Measurements from ENCODE around the gene PCOLCE2.
A peak's percentile ranks its signal among the peaks of the same experiment; 100 is the strongest.

The PCOLCE2 gene, protein sequence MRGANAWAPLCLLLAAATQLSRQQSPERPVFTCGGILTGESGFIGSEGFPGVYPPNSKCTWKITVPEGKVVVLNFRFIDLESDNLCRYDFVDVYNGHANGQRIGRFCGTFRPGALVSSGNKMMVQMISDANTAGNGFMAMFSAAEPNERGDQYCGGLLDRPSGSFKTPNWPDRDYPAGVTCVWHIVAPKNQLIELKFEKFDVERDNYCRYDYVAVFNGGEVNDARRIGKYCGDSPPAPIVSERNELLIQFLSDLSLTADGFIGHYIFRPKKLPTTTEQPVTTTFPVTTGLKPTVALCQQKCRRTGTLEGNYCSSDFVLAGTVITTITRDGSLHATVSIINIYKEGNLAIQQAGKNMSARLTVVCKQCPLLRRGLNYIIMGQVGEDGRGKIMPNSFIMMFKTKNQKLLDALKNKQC

DNA sequence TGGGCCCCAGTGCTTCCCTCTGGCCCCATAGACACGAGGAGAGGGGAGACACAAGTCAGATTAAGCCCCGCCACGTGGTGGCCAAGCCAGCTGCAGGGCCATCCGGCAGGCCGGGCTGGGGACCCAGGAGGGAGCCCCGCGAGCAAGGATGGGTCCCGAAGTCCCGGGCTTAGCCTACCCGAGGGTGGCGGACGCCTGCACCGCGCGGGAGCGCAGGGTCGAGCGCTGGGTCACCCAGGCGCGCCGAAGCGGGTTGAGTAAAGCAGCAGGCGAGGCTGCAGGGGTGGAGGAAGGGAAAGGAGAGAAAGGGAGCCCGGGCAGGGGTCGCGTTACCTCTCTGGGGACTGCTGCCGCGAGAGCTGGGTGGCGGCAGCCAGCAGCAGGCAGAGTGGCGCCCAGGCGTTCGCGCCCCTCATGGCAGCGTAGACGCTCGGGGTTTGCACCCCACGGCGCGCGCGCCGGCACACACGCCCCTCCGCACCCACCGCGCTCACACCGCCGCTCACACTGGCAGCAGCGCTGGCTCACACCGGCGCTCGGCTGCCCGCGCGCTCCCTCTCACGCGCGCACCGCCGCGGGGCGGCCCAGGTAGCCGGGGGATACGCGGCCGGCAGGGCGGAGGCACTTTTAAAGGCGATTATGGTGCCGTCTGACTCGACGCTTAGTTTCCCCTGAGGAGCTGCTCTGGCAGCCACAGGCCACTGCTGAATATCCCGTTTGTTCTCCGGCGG, at the start of gene PCOLCE2:
Gene PCOLCE2 (minus strand): TSS at position 603 of the 731 bp plus-strand sequence. CDS start 187 bp downstream, at position 416.
- DNase-seq (ENCODE audit: low spot score): no peak
- Mint-ChIP-seq H3K27ac (no peak within 1 kb of the TSS), H3K4me1 (ENCODE audit: low read depth) (peaks cover 6% of the 10 kb centered on the region), H3K27me3 (ENCODE audit: low read depth) (peaks cover 62% of the 10 kb centered on the region), H3K9me3 (no peaks in the 10 kb centered on the region), H3K4me3 (peak within 1 kb of the TSS; percentile 59), H3K36me3 (ENCODE audit: low read depth) (no peaks in the 10 kb centered on the region)

DNA sequence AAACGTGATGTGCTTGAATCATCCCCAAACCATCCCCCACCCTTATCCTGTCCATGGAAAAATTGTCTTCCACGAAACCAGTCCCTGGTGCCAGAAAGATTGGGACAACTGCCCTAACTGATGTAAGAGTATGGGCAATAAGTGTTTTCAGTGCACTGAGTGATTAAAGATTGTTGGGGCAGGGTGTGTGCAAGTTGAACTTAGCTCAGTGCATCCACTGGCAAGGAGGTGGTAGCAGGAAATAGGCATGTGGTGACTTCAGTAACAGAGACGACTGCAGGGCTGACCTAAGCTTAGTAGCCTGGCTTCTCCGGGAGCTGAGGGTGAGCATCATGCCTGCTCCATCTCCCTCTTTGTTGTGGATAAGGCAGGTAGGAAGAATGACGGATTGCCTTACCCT, 47.1 kb upstream of the PCOLCE2 start:
- Mint-ChIP-seq H3K4me3 (no peak overlapping the region), H3K36me3 (ENCODE audit: low read depth) (no peaks in the 10 kb centered on the region), H3K4me1 (ENCODE audit: low read depth) (no peaks in the 10 kb centered on the region), H3K27me3 (ENCODE audit: low read depth) (peaks cover 7% of the 10 kb centered on the region), H3K9me3 (no peaks in the 10 kb centered on the region), H3K27ac (no peak overlapping the region)
- no peak for DNase-seq (ENCODE audit: low spot score)

DNA sequence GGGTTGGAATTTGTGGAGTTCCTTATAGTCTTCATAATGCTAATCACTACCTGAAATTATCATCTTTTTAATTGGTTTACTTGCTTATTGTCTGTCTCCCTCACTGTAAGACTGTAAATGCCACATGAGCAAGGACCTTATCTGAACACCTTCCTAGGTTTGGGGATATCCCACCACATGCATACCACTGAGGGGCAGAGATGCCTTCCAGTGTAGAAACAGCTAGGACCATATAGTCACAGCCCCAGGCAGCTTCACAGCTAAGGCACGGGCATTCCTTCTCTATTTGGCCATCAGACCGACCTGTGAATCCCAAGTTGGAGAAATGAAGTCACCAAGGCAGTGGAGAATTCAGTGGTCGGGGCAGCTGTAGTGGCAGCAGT, 46.0 kb upstream of the PCOLCE2 start:
- Mint-ChIP-seq H3K36me3 (ENCODE audit: low read depth) (no peaks in the 10 kb centered on the region), H3K9me3 (no peaks in the 10 kb centered on the region), H3K27me3 (ENCODE audit: low read depth) (peaks cover 6% of the 10 kb centered on the region), H3K27ac (no peak overlapping the region), H3K4me3 (no peak overlapping the region), H3K4me1 (ENCODE audit: low read depth) (no peaks in the 10 kb centered on the region)
- no peak for DNase-seq (ENCODE audit: low spot score)

DNA sequence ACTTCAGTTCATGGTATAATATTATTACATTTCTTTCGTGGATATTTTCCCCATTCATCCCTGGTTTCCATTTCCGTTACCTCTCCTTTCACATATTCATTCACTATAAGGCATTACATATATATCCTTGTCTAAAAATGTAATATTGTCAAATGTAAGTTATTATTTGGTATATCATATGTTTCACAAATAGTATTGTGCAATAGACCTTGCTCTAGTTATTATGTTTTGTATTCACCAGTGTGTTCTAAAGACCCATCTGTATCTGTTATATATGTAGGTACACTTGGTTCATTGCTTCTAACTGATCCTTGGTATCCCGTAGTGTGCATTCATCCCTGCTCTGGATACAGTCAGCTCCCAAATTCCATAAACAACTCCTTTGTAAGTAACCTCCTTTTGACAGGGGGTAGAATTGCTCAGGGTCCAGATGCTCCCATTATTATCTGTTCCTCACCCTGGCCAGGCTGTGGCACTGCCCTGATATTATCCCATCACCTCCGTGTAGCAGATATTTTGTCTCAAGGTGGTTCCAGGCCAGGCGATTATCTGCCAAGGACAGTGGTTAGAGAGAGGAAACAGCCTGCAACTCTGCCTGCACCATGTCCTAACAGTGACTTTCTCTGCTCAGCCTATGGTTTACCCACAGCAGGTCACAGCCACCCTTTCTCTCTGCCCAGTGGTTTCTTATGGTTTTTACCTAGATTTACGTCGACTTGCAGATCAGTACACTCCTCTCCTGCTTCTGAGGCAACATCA, 45.4 kb upstream of the PCOLCE2 start:
- H3K4me1 Mint-ChIP-seq (ENCODE audit: low read depth): no peaks in the 10 kb centered on the region
- no peak overlapping the region for H3K4me3 Mint-ChIP-seq
- H3K27me3 Mint-ChIP-seq (ENCODE audit: low read depth): peaks cover 6% of the 10 kb centered on the region
- DNase-seq (ENCODE audit: low spot score): no peak
- H3K9me3 Mint-ChIP-seq: no peaks in the 10 kb centered on the region
- no peak overlapping the region for H3K27ac Mint-ChIP-seq
- H3K36me3 Mint-ChIP-seq (ENCODE audit: low read depth): no peaks in the 10 kb centered on the region

DNA sequence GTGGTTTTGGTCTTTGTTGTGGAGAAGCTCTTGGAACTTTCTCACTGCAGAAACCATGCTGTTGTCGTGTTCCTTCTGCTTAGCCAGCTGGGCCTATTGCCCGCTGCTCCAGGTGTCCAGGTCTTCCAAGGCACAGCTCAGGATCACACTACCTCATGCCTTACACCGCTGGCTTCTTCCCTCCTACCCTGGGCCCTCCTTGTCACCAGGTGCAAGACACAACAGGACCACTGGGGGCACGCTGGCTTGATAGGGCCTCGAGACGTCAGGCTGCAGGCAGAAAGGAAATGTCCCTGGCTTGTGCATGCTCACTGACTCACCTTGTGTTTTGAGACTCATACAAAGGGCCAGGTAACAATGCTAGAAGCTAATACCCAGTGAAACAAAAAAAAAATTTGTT, 42.3 kb upstream of the PCOLCE2 start:
- H3K4me3 Mint-ChIP-seq: no peak overlapping the region
- peaks cover 14% of the 10 kb centered on the region for H3K27me3 Mint-ChIP-seq (ENCODE audit: low read depth)
- no peaks in the 10 kb centered on the region for H3K4me1 Mint-ChIP-seq (ENCODE audit: low read depth)
- H3K36me3 Mint-ChIP-seq (ENCODE audit: low read depth): no peaks in the 10 kb centered on the region
- no peak for DNase-seq (ENCODE audit: low spot score)
- no peak overlapping the region for H3K27ac Mint-ChIP-seq
- H3K9me3 Mint-ChIP-seq: no peaks in the 10 kb centered on the region

DNA sequence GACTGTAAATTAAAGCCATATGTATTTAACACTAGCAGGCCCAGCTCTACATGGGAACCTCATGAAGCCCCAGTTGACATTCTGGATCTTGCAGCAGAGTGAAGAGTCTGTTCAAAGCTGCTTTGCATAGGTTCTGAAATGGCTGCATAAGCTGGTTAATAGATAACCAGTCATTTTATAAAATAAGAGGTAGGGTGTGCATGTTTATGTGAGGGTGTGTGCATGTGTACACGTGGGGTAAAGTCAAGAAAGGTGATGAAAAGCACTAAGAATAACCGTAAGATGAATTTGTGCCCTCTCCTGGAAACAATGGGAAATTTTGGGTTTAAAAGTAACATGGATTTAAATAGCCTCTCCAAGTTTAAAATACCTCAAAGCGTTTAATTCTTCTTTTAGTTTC, 41.6 kb upstream of the PCOLCE2 start:
- no peak overlapping the region for H3K4me3 Mint-ChIP-seq
- H3K9me3 Mint-ChIP-seq: no peaks in the 10 kb centered on the region
- peaks cover 21% of the 10 kb centered on the region for H3K27me3 Mint-ChIP-seq (ENCODE audit: low read depth)
- DNase-seq (ENCODE audit: low spot score): no peak
- no peaks in the 10 kb centered on the region for H3K4me1 Mint-ChIP-seq (ENCODE audit: low read depth)
- no peaks in the 10 kb centered on the region for H3K36me3 Mint-ChIP-seq (ENCODE audit: low read depth)
- H3K27ac Mint-ChIP-seq: no peak overlapping the region

DNA sequence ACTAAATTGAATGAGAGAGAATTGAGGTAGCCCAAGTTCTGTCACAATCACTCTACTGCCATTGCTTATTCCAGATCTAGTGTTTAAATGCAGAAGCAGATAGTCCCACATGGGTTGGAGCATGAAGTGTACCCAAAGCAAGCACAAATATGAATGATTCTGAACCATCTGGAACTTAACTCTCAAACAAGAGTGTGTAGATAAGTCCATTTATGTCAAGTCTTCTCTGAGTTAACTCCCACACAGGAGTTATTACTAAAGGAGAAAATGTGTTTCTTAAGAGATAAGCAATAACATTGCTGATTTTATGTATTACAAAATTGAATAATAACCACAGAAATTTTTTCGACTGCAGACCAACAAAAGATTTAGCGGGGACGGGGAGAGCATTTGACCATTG, 41.0 kb upstream of the PCOLCE2 start:
- Mint-ChIP-seq H3K4me3 (no peak overlapping the region), H3K4me1 (ENCODE audit: low read depth) (no peaks in the 10 kb centered on the region), H3K36me3 (ENCODE audit: low read depth) (no peaks in the 10 kb centered on the region), H3K27me3 (ENCODE audit: low read depth) (peaks cover 23% of the 10 kb centered on the region), H3K27ac (no peak overlapping the region), H3K9me3 (no peaks in the 10 kb centered on the region)
- DNase-seq (ENCODE audit: low spot score): no peak

DNA sequence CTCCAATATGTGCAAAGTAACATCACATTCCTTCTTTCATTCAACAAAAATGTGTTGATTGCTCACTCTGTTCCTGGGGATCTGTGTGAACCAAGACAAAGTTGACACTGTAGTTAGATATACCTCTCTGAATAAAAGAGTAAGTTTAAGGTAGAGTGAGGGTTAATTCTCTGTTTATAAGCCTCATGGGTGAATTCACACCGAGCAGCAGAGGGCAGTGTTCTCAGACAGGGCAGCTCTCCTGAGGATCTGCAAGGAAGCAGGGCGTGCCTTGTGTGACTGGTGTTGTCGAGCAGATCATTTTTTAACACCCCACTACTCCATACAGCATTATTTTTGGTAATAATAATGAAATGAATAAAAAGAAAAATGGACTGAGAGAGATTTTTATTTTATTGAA, 40.2 kb upstream of the PCOLCE2 start:
- Mint-ChIP-seq H3K27me3 (ENCODE audit: low read depth) (peaks cover 29% of the 10 kb centered on the region), H3K4me1 (ENCODE audit: low read depth) (no peaks in the 10 kb centered on the region), H3K9me3 (no peaks in the 10 kb centered on the region), H3K36me3 (ENCODE audit: low read depth) (no peaks in the 10 kb centered on the region), H3K4me3 (no peak overlapping the region), H3K27ac (no peak overlapping the region)
- DNase-seq (ENCODE audit: low spot score): no peak

DNA sequence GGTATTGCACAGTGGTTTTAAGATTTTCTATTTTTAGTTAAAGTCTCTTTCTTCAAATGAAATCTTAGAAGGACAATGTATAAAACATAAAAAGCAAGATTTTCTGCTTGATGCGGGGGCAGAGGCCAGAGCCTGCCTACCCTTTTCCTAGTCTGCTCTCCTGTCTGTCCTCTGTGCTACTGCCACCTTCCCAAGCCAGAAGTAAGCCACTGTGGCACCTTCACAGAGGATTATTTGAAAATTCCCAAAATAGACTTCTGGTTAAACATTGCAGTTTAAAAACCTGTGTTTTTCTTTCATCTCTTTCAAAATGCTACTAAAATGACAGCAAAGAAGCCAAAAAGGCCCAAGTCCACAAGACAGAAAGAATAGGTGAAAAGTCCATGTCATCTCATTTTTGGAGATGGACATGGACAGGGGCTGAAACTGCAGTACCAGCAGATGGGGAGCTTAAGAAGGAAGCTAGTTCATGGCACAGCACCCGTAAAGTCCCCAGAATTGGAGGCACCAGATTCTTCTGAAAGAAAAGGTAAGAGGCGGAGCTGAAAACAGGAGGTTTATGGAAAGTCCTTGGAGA, 37.6 kb upstream of the PCOLCE2 start:
- Mint-ChIP-seq H3K9me3 (no peaks in the 10 kb centered on the region), H3K27ac (no peak overlapping the region), H3K4me1 (ENCODE audit: low read depth) (no peaks in the 10 kb centered on the region), H3K36me3 (ENCODE audit: low read depth) (no peaks in the 10 kb centered on the region), H3K27me3 (ENCODE audit: low read depth) (peaks cover 36% of the 10 kb centered on the region), H3K4me3 (no peak overlapping the region)
- no peak for DNase-seq (ENCODE audit: low spot score)

DNA sequence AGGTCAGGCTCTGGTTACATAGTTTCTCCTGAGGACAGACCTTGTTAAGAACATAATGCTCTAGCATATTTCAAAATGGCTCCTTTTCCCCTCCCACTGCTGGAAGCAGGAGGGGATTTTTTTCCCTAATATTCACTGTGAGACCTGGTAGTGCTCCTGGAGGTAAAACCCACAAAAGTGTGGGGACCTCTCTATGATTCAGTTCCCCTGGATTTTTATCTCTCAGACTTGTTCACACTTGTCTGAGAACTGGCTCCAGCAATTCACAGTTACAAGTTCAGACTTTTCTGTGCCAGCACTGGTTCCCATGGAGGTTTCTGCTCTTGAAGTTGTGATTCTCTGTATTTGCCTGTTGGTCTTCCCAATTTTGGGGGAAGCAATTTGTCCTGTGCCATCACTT, 36.3 kb upstream of the PCOLCE2 start:
- Mint-ChIP-seq H3K4me3 (no peak overlapping the region), H3K4me1 (ENCODE audit: low read depth) (peaks cover 3% of the 10 kb centered on the region), H3K9me3 (no peaks in the 10 kb centered on the region), H3K36me3 (ENCODE audit: low read depth) (no peaks in the 10 kb centered on the region), H3K27ac (no peak overlapping the region), H3K27me3 (ENCODE audit: low read depth) (peaks cover 36% of the 10 kb centered on the region)
- DNase-seq (ENCODE audit: low spot score): no peak

DNA sequence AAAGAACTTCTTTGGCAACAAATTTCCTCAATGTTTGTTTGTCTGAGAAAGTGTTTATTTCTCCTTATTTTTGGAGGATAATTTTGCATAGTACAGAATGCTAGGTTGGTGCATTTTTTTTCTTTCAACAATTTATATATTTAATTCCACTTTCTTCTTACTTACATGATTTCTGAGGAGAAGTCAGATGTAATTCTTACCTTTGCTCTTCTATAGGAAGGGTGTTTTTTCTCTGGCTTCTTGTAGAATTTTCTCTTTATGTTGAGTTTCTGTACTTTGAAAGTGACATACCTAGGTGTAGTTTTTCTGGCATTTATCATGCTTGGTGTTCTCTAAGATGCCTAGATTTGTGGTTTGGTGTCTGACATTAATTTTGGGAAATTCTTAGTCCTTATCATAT, 34.8 kb upstream of the PCOLCE2 start:
- no peaks in the 10 kb centered on the region for H3K9me3 Mint-ChIP-seq
- H3K27ac Mint-ChIP-seq: no peak overlapping the region
- H3K36me3 Mint-ChIP-seq (ENCODE audit: low read depth): no peaks in the 10 kb centered on the region
- no peak for DNase-seq (ENCODE audit: low spot score)
- peaks cover 42% of the 10 kb centered on the region for H3K27me3 Mint-ChIP-seq (ENCODE audit: low read depth)
- no peak overlapping the region for H3K4me3 Mint-ChIP-seq
- peaks cover 5% of the 10 kb centered on the region for H3K4me1 Mint-ChIP-seq (ENCODE audit: low read depth)

DNA sequence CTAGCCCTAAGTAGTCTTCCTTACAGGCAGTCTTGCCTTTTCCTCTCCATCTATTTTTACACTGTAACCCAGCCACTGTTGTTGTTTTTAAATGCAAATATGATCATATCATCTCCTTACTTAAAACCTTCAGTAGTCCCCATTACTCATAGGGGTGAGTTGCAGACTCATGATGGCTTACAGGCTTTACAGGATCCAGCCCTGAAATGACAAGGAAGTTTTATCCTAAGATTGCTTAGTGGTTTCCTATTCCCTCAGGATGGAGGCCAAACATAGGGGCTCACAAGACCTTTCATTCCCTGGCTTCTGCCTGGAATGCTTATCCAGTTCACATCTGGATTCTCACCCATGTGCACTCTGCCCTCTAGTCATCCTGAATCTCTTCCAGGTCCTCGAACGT, 27.7 kb upstream of the PCOLCE2 start:
- no peaks in the 10 kb centered on the region for H3K9me3 Mint-ChIP-seq
- no peaks in the 10 kb centered on the region for H3K36me3 Mint-ChIP-seq (ENCODE audit: low read depth)
- H3K27me3 Mint-ChIP-seq (ENCODE audit: low read depth): peaks cover 31% of the 10 kb centered on the region
- H3K27ac Mint-ChIP-seq: no peak overlapping the region
- H3K4me3 Mint-ChIP-seq: no peak overlapping the region
- DNase-seq (ENCODE audit: low spot score): no peak
- peaks cover 8% of the 10 kb centered on the region for H3K4me1 Mint-ChIP-seq (ENCODE audit: low read depth)

DNA sequence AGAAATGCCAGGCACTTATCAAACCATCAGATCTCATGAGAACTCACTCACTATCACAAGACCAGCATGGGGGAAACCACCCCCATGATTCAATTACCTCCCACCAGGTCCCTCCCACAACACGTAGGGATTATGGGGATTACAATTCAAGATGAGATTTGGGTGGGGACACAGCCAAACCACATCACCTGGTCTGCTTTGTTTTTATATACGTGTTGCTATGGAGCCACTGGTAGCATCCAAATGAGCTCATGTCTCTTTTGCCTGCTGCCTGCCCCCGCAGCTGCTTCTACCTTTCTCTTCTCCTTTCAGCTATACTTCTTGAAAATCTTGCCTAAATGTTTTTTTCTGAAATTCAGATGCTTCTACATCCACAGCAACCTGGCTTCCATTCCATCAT, 26.8 kb upstream of the PCOLCE2 start:
- Mint-ChIP-seq H3K4me1 (ENCODE audit: low read depth) (peaks cover 8% of the 10 kb centered on the region), H3K27me3 (ENCODE audit: low read depth) (peaks cover 36% of the 10 kb centered on the region), H3K27ac (no peak overlapping the region), H3K36me3 (ENCODE audit: low read depth) (no peaks in the 10 kb centered on the region), H3K9me3 (no peaks in the 10 kb centered on the region), H3K4me3 (no peak overlapping the region)
- DNase-seq (ENCODE audit: low spot score): no peak

All from T-helper 2 cell treated with Interferon-gamma antibody and Interleukin-4, amounts not matched to agents 5 μg/mL and 100 μg/mL, for 36 hours (primary cell).